Activated effector memory CD4-positive, alpha-beta T cell treated with Interleukin-2 at 50 U/mL for 16 hours (primary cell): Measurements from ENCODE around the gene CRABP2.
A peak's percentile ranks its signal among the peaks of the same experiment; 100 is the strongest.

ENCODE experiments used
- DNase-seq: peaks from one replicate; pipeline ENCODE4 v3.0.0-alpha.2; 2020

CRABP2 gene

DNA sequence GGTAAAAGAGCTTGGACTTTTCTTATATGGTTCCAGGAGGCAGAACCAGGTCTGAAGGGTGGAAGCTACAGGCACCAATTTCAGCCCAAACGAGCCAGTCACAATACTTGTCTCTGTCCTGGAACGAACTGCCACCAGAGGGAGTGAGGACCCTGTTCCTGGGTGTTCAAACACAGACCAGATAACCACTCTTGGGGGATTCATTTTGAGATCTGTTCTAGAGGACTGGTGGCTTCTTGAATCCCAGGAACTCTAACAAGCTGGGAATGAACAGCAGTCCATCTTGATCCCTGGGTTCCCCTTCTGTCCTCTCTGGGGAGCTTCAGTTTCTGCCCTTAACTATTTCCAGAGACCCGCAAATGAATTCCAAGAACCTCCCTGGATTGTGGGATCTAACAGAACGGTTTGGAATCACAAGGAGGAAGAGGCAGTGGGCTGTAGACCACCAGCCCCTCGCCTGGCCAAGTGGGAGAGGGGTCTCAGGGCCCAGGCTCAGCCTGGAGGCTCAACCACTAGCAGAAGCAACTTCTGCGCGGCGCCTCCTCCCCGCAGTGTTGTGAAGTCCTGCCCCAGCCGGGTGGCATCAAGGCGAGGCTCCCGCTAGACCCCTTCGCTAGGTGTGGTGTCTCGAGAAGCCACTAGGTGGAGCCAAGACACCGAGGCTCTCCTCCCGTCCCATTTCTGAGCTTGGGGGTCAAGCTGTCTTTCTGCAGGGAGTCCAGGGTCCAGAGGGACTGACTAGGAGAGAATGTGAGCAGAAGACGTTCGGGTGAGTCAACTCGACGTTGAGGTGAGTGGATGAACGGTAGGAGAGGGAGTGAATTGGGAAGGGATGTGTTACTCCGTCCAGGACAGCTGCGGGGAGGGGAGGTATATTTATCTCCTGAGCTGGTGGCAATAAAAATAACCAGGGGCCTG lies 16.1 kb downstream of the CRABP2 start:
- DNase-seq = peak; percentile 60

DNA sequence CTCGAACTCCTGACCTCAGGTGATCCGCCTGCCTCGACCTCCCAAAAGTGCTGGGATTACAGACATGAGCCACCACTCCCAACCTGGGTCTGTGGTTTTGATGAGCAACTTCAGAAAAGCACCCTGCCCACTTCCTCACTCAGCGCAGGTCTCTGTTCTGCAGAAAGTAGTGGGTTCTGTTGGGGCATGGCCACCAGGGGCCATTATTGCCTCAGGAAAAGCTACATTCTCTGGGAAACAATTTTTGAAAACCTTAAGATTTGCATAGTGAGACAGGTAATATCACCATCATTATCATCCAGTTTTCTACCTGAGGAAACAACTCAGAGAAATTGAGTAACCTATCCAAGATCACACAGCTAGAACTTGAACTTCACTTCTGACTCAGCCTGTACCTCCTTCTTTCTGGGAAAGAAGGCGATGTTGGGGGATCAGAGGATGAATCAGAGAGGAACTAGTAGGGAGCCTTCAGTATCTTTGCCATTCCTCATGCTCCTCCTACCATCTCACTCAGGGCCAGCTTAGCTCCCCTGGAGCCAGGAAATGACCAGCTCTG lies 21.1 kb downstream of the CRABP2 start:
- no peak for DNase-seq

DNA sequence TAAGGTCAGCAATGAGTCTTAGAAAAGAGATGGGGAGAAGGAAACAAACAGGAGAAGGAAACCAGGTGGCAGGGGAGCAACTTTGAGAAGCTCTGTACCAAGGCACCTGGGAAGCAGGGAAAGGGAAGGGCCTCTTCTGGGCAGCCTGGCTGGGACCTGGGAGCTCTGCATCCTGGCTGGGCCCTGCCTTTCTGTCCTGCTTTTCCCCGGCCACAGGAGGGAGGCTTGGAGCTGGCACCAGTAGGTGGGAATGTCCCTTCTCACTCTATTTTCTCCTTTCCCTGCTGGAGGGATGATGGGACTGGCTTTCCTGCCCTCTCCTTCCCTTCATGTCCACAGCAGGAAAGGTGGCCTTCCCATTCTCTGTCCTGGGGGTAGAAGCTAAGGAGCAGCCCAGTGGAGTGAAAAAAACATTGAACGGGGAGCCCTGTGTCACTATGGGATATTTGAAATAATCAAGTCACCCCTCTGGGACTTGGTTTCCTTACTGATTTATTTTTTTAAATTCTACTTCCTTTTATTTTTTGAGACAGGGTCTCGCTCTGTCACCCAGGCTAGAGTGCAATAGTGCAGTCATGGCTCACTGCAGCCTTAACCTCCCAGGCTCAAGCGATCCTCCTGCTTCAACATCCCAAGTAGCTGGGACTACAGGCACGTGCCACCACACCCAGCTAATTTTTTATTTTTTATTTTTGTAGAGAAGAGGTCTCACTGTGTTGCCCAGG lies 23.1 kb downstream of the CRABP2 start:
- DNase-seq = no peak

DNA sequence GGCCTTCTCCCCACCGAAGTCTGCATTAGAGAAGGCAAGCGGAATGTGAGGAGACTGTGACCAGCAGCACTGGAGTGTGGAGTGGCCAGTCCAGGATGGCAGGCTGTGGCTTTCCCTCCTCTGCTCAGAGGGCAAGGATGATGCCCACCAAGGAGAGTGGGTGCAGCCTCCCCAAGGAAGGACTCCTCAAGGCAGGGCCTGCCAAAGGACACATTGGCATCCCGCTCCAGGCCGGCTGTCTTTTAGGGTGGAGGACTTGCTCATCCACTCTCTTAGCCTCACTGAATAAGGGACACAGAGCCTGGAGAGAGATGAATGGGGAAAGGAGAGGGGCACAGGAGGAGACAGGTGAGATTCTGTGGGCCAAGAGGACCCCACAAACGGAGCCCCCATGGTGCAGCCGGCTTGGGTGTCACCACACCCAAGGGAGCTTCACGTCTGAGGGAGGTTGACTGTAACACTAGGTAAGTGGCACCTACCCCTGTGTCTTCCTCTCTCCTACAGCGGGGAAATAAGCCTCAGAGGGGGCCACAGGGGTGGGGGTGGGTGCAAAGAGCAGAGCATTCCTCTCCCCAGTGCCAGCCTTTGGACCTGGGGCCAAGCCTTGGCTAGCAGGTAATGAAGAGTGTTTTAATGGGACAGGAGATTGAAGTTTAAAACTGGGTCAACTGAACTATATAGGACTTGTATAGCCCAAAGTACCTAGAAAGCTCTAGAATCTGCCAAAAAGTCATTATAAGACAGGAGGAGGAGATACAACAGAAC lies 24.0 kb downstream of the CRABP2 start:
- DNase-seq = no peak

DNA sequence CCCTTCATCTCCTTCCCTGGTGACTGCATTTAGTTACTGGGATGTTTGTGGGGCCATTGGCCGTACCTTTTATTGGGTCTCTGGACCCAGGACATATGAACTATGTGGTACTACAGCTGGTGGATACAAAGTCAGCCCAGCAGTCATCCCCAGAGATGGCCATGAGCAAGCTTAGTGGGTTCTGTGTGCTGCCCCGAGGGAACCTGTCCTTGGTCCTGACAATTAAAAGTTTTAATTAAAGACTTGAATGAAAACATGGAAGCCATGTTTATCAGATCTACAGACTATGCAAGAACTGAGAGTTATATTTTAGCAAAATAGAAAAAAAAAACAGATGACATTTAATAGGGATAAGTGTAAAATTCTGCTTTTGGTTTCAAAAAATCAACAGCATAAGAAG lies 25.3 kb downstream of the CRABP2 start:
- no peak for DNase-seq

DNA sequence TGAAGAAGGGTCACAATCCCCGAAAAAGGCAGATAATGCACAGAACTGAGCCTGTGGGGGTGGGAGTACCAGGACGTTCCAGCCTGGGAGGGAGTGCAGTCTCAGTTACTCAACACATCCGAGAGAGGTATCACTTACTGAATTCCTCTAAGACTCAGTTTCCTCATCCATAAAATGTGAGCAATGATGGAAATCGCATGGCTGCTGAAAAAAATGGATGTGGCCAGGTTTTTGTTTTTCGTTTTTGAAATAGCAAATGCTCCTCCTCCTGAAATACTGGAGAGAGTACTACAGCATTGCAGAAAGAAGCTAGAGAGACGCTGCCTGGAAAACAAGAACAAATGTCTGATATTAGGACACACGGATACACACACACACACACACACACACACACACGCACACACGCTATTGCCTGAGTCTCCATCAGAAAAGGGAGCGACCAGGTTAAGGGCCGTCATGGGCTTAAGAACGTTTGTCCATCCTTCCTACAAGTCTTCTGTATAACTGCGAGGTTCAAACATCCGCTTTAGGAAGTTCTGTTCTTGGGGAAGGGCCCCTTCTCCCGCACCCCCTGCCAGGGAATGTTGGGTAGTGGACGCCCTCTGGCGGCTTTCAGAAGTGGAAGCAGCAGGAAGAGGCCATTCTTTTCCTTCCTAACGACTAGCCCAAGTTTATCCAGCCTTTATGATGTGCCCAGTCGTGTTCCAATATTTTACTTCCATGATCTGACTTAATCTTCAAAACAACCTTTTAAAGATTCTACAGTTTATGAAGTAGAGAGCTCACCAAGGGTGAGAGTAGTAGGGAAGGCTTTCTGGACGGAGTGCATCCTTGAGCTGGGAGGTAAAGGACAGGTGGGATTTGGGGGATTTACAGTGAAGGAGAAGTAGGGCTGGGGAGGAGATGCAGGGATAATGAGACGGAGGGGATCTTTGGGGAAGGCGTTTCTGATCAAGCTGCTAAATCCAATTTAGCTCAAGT lies 27.5 kb downstream of the CRABP2 start:
- DNase-seq = no peak

DNA sequence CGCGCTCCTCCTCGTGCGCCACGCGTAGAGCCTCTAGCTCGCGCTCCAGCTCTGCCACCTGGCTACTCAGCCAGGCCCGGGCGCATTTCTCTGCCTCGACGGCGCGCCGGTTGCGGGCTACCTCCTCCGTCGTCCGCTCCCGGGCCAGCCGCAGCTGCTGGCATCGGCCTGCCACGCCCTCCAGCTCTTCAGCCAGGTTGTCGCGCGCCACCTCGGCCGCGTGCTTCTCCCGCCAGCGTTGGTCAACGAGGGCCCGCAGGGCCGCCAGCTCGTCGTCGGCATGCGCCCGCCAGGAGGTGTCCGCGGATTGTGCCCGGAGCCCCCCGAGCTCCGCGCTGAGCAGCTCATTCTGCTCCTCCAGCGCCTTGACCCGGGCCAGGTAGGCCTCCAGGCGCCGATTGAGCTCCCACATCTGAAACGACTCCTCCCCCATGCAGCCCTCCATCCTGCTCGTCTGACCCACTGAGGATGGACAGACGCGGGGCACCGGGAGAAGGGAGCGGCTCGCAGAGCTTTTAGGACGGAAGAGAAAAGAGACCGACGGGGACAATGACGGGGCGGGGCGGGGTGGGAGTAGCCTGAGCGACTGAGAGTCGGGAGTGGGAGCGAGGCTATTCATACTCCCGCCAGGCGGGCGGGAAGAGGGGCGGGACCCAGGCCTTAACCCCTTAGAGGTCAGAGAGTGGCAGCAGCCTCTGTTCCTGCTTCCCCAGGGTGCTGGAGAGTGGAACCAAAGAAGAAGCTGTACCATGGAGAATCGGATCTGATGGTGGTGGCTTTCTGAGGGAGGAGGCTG lies 28.4 kb downstream of the CRABP2 start, which contains the start of gene NES:
Gene NES, minus strand, starts transcription at position 588 of the 796 bp plus-strand sequence. Its CDS starts 143 bp downstream, at position 445.
- no peak for DNase-seq

DNA sequence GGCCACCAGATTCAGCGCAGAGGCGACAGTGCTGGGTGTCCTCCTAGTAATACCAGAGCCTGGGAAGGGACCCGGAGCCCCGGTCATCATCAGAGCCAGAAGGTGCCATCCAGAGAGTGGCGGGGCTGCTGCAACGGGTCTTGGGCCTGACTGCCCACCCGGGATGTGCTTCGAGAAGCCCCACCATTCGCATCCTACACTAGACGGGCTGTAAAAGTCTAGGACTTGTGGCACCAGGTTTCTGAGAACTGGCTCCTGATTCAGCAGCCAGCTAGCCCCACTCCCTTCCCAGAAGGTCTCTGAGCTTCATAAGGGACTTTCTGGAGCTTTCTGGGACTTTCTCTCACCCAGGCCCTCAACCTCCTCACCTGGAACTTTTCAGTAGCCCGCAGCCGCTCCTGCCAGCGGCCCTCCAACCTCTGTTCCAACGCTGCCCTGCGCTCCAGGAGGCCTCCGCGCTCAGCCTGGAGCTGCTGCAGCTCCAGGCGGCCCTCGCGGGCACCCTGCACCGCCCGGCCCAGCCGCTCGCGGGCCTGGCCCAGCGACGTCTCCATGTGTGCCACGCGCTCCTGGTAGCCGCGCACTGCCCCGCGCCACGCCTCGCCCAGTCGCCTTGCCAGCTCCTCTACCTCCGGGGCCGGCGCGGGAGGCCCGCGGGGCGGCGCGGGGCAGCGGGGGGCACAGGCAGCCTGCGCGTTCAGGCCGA lies 29.1 kb downstream of the CRABP2 start:
- DNase-seq = no peak

DNA sequence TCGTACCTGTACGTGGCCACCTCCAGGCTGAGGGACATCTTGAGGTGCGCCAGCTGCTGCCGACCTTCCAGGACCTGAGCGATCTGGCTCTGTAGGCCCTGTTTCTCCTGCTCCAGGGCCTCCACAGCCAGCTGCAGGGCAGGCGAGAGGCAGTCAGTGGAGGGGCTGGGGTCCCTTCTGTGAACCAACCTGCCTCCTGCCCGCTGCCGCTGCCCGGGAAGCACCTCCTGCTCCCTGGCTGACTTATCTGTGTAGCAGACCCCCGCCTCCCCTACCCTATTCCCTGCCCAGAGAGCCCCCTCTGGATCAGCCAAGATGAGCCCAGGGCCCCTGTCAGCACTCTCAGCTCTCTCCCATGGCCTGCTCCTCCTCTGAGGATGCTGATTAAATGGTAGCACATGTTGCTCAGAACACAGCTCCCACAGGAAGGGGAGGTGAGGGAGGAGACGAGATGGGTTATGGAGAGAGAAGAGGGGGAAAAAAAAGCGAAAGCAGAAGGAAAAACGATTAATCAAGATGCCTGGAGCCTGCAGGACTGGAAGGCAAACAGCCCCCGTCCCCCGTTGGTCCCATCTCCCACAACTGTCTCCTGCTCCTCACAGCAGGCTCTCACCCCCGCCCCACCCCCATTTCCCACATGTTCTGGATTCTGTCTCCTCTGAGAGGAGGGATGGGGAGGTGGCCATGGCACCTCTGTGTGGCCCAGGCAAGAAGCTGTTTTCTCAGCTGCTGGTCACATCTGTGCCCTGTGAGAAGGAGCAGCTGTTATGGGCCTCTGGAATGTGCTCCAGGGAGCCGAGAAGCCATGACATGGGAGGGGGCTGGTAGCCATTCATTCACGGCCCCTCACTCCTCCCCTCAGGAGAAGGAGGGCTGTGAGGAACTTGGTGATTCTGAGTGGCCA lies 29.9 kb downstream of the CRABP2 start:
- DNase-seq = no peak

DNA sequence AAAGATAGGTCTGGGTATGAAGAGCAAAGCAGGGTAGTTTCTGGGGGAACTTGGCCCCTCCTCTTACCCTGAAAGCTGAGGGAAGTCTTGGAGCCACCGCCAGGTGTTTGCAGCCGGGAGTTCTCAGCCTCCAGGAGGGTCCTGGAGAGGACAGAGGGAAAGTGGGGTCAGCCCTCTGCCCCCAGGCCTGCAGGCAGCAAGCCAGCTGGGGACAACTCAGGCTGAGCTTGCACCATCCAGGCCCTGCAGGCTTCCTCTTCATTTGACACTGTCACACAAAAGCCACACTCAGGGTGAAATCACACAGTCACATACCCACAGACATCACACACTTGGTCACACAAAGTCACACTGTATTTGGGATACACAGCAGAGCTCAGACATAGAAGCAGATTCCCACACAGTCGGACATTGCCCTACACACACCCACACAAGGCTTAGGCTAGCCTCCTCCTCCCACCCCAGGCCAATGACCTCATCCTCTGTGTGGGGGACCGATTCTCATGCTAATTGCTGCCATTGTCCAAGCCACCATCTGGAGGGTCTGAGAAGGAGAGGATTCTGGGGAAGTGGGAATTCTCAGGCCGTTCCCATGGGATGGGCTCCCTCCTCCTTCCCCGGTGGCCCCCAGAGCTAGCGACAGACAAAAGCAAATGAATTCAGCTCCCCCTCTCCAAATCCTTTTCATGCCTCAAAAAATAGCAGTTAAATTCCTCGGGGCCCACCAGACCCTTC lies 31.8 kb downstream of the CRABP2 start:
- no peak for DNase-seq

DNA sequence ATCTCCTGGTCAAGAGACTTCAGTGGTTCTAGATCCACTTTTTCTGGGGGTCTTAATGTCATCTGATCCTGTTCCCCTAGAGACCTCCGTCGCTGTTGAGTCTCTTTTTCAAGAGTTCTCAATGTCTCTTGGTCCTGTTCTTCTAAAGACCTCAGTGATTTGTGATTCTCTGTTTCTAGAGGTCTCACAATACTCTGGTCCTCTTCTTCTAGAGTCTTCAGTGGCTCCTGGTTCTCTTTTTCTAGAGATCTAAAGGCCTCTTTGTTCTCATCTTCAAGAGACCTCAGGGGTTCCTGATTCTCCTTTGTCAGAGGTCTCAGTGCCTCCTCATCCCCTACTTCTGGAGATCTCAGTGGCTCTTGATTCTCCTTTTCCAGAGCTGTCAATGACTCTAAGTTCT lies 33.6 kb downstream of the CRABP2 start:
- DNase-seq = no peak

DNA sequence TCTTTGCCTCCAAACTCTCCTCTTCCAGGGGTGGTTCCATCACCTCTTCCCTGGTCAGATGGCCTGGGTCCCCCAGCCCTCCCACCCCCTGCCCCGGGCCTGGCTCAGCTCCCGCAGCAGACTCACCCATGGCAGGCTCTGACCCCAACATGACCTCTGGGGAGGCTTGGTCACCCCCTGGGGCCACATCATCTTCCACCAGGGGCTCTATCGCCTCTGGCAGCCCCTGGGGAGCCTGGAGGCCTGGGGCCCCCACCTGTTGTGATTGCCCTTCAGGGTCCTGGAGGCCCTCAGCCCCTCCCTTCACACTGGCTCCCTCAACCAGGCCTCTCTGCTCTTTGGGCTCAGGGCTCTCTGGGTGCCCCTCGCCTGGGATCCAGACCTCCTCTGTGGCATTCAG lies 34.6 kb downstream of the CRABP2 start:
- no peak for DNase-seq

DNA sequence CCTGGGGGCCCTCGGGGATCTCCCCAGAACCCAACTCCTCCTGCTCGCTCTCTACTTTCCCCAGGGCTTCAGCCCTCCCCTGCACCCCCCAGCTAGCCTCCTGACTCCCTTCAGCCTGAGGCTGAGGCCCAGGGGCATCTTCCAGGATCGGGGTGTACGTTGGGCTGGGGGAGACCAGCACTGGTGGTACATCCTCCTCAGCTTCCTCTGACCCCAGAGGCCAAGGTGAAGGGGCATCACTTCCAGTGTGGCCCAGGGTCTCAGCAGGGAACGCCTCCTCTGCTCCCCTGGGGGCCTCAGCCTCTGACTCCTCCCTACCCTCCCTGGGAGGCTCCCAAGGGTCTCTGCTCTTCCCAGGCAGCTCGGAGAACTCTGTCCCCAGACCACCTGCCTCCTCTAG lies 35.0 kb downstream of the CRABP2 start:
- DNase-seq = no peak

DNA sequence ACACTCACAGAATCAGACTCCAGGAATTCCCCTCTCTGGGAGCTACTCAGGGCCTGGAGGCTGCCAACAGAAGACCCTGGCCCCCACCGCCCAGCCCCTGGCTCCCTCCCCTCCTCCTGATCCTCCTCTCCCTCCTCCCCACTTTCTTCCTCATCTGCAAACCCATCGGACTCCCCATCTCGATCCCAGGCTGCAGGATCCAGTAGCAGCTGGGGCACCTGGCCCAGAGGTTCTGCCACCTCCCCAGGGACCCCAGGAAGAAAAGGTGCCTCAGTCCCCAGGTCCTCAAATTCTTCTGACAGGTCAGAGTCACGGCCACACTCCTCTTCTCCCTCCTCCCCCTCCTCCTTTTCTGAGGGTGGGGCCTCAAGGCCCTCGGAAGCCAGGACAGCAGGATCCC lies 35.6 kb downstream of the CRABP2 start:
- no peak for DNase-seq

DNA sequence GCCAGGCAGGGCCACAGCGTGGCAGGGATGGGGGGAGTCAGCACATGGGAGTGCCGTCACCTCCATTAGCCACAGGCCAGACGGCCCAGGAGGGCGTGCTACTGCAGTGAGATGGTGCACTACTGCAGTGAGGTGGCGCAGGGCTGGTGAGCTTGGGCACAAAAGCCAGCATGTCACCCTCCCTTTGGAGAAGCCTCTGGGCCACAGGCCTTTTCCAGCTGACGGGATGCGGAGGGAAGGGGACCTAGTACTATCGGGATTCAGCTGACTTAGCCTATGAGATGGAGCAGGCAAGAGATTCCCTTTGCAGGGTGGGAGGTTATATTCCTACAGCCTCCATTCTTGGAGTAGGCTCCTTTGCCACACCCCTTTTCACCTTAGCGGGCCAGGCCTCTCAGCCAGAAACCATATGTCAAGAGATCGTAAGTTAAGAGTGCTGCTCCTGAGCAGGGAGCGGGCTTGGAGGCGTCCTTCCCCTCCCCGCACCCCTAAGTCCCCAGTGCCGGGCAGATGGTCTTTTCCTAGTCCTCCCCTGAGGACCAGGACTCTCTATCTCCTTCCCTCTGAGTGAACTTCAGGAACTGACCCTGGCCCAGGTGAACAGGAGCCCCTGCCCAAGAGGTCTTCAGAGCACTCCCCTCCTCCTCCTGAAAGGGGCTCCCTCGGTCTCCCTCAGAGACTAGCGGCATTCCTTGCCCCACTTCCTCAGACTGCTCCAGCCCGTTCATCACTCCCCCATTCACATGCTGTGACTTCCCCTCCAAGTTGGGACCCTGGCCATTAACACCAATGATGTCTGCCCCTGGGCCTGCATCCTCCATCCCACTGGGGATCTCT lies 36.4 kb downstream of the CRABP2 start:
- DNase-seq = no peak

DNA sequence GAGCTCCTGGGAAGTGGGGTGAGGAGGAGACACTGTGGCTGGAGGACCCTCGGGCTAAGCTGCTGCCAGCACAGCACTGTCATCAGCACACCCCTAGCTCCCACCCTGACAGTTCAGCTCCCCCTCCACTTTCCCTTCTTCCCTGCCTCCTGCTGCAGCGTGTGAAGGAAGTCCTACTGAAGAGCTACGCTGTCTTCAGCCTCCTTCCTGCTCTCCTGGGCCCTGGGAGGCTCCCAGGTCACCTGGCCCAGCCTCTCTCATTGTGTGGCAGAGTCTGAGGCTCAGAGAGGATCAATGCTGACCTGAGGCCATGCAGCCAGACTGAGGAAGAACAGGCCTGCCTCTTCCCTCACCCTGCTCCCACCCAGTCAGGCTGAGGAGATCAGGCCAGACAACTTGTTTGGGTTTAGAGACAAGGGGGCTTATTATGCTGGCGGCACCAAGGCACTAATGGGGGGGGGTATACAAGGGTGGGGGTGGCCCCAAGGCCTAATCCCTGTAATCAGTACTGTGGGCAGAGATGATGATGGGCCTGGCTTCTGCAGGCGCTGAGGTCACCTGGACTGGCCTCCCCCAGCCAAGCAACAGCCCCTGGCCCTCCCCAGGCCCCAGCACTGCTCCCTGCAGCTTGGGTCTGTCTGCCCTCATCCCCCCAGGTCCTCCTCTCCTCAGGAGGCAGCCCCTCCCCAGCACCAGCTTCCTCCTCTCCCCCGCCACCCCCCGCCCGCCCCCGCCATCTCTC lies 37.2 kb downstream of the CRABP2 start:
- no peak for DNase-seq

DNA sequence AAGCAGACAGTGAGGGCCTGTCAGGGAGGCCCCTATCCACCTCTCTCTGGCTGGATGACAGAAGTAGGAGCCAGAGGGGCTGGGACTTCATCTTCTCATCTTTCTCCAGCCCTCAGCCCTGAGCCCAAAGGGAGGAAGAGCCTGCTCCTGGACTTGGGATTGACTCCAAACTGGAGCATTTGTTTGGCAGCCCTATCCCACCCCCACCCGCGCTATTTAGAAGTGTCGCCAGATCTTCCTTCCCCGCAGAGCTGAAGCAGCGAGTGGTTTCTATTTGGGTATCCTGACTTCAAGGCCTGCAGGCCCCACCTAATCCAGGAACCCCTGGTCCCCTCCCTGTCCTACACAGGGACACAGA lies 37.8 kb downstream of the CRABP2 start:
- DNase-seq = no peak
